HG03175 (cell line): ENCODE data around the gene DDAH2.

Source experiments
- ATAC-seq: cut with Tn5 transposase; IDR thresholded peaks from one replicate; pipeline ENCODE4 v1.9.1; 2021; ENCODE audit warnings: mild to moderate bottlenecking, moderate library complexity; ENCODE audit not compliant: unreplicated experiment

DDAH2 gene

GRCh38 chr6:31761343-31761742 is 32.2 kb upstream of the DDAH2 start:
- ATAC-seq: no peak

- no peak for ATAC-seq
Measured at GRCh38 chr6:31760790-31761189, 31.7 kb upstream of the DDAH2 start.

- no peak for ATAC-seq
Measured at GRCh38 chr6:31758281-31758680, 29.2 kb upstream of the DDAH2 start.

- no peak for ATAC-seq
Measured at GRCh38 chr6:31752739-31753319, 23.7 kb upstream of the DDAH2 start.

DNA sequence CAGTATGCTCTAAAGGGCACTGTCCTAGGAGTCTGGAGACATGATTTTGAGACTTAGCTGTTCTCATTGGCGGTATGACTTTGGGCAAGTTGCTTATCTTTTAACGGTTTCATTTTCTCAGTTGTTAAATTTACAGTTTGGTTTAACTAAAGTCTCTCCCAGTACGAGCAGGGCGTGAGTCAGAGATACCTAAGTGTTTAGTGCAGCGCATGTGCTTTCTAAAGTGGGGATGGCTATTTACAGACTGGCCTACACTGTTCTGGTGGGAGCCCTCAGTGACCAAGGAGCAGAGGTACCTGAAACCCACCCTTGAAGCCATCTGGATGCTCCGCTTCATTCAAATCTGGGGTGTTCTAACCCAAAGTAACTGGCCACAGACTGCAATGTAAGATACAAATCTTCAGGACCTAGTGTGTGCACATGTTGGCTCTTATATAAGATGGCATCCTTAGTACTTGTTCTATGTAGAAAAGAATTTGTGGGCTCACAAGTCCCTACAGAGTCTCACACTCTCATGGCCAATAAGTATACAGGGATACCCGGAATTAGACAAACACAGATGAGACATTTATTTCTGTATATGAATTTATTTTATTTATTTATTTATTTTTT is 21.4 kb upstream of the DDAH2 start:
- no peak for ATAC-seq

DNA sequence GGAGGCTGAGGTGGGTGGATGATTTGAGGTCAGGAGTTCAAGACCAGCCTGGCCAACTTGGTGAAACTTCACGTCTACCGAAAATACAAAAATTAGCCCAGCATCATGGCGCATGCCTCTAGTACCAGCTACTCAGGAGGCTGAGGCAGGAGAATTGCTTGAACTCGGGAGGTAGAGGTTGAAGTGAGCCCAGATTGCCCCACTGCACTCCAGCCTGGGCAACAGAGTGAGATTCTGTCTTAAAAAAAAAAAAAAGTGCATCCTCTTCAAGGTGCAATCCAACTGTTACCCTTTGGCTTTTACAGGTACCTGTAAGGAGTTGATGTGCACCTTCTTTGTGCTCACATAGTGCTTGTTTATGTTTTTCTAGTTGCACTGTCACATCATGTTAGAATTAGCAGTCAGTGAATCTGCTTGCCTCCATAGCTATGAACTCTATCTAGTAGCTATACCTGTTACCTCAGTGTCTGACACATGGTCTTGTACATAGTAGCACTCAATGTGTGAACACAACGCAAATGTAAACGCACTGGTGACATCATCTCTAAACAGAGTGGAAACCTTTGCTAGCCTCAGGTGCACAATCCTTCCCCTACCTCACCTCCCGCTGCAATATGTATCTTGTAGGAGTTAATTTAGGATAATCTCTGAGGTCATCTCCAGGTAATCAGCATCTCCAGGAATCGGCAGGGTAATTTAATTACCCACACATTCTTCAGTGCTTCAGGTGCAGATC is 20.4 kb upstream of the DDAH2 start:
- no peak for ATAC-seq

GRCh38 chr6:31744422-31744821 is 15.3 kb upstream of the DDAH2 start:
- ATAC-seq: no peak

DNA sequence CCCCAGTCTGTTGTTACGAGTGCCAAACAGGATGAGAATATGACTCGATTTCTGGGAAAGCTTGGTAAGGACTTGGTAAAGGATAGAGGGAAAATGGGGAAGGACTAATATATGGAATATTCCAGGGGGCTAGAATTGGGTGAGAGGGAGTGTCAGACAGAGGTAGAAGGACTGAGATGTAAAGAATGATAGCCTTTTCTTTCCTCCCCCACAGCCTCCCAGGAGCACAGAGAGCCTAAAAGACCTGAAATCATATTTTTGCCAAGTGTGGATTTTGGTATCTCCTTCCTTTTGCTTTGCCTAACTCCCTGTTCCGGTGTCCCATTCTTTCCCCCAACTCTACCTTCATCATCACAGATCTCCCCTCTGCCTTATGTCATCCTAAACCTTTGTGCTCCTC is 13.8 kb upstream of the DDAH2 start:
- no peak for ATAC-seq

DNA sequence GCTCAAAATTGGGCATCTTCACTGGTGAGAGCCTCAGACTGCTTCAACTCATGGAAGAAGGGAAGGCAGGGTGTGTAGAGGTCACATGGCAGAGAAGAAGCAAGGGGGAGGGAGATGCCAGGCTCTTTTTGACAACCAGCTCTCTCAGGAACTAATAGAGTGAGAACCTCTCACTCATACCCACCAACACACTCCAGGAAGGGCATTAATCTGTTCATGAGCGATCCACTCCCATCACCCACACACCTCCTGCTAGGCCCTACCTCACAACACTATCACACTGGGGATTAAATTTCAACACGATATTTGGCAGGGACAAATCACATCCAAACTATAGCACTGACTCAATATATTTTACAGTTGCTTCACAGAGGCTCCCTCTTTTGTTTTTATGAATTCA is 12.7 kb upstream of the DDAH2 start:
- ATAC-seq: no peak

DNA sequence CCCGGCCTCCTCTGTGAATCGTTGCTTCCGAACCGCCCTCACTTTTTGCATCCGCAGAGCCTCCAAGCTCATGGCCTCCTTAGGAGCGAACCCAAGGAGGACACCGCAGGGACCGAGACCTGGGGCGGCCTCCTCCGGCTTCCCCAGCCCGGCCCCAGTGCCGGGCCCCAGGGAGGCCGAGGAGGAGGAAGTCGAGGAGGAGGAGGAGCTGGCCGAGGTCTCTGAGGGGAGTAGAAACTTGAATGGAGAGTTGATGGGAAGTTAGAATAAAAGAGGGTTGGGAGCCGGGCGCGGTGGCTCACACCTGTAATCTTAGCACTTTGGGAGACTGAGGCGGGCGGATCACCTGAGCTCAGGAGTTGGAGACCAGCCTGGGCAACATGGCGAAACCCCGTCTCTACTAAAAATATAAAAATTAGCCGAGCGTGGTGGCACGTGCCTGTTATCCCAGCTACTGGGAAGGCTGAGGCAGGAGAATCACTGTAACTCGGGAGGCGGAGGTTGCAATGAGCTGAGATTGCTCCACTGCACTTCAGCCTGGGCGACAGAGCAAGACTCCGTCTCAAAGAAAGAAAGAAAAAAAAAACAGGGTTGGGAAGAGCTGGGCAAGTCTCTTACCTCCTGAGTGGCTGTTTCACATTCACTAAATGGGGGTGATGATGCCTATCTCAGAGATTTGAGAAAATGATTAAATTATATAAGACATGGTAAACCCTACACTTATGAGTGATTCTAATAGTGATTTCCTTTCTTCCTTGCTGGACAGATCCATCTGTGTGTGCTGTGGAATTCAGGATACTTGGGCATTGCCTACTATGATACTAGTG is 11.5 kb upstream of the DDAH2 start:
- no peak for ATAC-seq

- peak; percentile 70 for ATAC-seq
Measured at GRCh38 chr6:31739639-31740396, 10.7 kb upstream of the DDAH2 start, which contains the start of gene MSH5. MSH5 (plus strand) TSS chr6:31740005; CDS start chr6:31740467, 462 bp downstream.

- no peak for ATAC-seq
Measured at GRCh38 chr6:31737991-31738979, 9.2 kb upstream of the DDAH2 start.

- no peak for ATAC-seq
Measured at GRCh38 chr6:31737315-31737990, 8.4 kb upstream of the DDAH2 start.

DNA sequence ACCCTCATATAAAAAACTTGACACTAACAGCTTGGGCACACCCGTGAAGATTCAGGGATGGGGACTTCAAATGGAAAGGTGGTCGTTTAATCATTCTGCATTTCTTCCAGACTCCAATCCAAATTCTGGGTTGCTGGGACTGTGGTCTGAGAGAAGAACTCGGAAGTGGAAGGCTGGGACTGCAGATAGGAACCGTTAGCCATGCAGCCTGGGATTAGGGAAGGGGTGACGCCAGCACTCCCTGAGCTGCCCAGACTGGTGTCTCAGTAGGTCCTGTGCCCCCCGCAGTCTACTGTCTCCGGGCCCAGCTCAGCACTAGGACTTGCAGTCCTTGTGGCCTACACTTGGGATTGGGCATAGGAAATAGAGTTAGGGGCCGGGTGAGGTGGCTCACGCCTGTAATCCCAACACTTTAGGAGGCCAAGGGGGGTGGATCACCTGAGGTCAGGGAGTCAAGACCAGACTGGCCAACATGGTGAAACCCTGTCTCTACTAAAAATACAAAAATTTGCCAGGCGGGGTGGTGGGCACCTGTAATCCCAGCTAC is 7.7 kb upstream of the DDAH2 start:
- ATAC-seq: no peak

DNA sequence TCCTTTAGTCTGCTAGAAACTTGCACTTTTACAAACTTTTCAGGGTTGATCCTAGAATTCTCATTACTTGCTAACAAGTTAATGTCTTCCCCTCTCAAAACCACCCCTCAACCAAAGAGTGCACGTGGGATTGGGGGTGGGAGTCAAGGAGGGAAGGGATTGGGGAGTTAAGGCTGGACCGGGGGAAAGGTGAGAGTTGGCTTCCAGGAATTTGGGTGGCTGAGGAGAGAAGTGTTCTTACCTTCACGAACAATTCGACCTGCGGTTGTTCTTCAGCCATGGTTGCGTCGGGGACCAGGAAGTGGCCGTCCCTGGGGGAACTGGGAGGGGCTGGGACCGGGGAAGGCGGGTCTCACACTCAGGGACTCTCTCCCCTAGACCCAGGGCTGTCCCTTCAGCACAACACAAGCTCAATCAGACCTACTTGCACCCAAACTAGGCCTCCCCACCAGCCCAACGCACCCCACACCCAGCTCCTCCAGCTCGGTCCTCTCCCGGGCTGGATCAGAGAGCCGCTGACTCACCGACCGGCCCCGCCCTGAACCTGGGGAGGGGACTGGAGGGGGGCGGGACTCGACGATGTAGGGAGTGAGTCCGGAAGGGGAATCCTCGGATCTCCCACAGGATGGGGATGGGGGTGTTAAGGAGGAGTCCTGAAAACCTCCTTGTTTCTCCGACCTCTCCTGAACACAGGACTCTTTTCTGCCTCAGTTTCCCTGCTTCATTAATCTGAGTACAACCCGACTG is 7.1 kb upstream of the DDAH2 start, which contains the start of gene CLIC1:
Gene CLIC1, minus strand, starts transcription at position 510 of the 747 bp plus-strand sequence. Its CDS starts 230 bp downstream, at position 280.
- peak; percentile 27 for ATAC-seq

GRCh38 chr6:31734821-31735406 is 5.8 kb upstream of the DDAH2 start:
- ATAC-seq: peak; percentile 23

- ATAC-seq: no peak
Measured at GRCh38 chr6:31734247-31734820, 5.2 kb upstream of the DDAH2 start.
